GM13976 (cell line): ENCODE measurements around the gene ABCB11.

Source experiments
- DNase-seq: peaks from one replicate; pipeline ENCODE4 v3.0.0; 2012; ENCODE audit warnings: low spot score
- in situ Hi-C: fragments of 300-500 bp; cut with MboI; formaldehyde crosslinking; loops from one replicate; pipeline ENCODE4 v1.12.0; 2022; ENCODE audit warnings: low sequenced_read_pairs, mixed read lengths, inconsistent platforms; ENCODE audit not compliant: unreplicated experiment
- TF ChIP-seq, protein P1 (sequence below): IDR thresholded peaks from 2 replicates; pipeline ENCODE4 v1.5.1; 2012; ENCODE audit warnings: borderline replicate concordance, mild to moderate bottlenecking; ENCODE audit not compliant: insufficient read depth; ENCODE audit errors: extremely low read depth, missing control alignments, control extremely low read depth

ABCB11 gene

DNA sequence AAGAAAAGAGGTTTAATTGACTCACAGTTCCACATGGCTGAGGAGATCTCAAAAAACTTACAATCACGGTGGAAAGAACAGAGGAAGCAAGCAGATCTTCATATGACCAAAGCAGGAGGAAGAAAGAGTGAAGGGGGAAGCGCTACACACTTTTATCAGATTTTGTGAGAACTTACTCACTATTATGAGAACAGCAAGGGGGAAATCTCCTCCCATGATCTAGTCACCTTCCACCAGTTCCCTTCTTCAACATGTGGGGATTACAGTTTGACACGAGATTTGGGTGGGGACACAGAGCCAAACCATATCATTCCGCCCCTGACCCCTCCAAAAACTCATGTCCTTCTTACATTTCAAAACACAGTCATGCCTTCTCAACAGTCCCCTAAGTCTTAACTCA is 75.8 kb downstream of the ABCB11 start:
- in situ Hi-C loops, result loop anchor here (25.0 kb wide), 1 partner anchor 432 kb away; no protein-coding TSS in a partner anchor
- TF ChIP-seq, protein P1, sequence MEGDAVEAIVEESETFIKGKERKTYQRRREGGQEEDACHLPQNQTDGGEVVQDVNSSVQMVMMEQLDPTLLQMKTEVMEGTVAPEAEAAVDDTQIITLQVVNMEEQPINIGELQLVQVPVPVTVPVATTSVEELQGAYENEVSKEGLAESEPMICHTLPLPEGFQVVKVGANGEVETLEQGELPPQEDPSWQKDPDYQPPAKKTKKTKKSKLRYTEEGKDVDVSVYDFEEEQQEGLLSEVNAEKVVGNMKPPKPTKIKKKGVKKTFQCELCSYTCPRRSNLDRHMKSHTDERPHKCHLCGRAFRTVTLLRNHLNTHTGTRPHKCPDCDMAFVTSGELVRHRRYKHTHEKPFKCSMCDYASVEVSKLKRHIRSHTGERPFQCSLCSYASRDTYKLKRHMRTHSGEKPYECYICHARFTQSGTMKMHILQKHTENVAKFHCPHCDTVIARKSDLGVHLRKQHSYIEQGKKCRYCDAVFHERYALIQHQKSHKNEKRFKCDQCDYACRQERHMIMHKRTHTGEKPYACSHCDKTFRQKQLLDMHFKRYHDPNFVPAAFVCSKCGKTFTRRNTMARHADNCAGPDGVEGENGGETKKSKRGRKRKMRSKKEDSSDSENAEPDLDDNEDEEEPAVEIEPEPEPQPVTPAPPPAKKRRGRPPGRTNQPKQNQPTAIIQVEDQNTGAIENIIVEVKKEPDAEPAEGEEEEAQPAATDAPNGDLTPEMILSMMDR, result no peak
- DNase-seq, result no peak

DNA sequence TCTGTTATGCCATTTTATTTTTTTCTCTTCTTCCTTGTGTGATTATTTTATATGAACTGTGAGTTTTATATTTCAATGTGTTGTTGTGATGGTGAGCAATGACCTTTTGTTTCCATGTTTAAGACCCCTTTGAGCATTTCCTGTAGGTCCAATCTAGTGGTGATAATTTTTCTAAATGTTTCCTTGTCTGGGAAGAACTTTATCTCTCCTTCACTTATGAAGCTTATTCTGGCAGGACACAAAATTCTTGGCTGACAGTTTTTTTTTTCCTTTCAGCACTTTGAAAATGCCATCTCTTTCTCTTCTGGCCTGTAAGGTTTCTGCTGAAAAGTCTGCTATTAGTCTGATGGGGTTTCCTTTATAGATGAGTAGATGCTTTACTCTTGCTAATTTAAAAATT is 76.9 kb downstream of the ABCB11 start:
- in situ Hi-C loops, result loop anchor here (25.0 kb wide), 1 partner anchor 433 kb away; no protein-coding TSS in a partner anchor
- TF ChIP-seq, protein P1, result no peak
- no peak for DNase-seq

DNA sequence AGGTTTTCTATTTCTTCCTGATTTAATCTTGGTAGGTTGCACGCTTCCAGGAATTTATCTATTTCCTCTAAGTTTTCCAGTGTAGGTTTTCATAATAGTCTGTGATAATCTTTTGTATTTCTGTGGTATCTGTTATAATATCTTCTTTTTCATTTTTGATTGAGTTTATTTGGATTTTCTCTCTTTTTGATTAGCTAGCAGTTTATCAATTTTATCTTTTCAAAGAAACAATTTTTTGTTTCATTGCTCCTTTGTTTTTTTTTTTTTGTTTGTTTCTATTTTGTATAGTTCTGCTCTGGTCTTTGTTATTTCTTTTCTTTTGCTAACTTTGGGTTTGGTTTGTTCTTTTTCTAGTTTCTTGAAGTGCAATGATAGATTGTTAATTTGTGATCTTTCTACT is 78.7 kb downstream of the ABCB11 start:
- TF ChIP-seq, protein P1, result no peak
- no peak for DNase-seq
- in situ Hi-C loops, result loop anchor here (25.0 kb wide), 1 partner anchor 435 kb away; no protein-coding TSS in a partner anchor

DNA sequence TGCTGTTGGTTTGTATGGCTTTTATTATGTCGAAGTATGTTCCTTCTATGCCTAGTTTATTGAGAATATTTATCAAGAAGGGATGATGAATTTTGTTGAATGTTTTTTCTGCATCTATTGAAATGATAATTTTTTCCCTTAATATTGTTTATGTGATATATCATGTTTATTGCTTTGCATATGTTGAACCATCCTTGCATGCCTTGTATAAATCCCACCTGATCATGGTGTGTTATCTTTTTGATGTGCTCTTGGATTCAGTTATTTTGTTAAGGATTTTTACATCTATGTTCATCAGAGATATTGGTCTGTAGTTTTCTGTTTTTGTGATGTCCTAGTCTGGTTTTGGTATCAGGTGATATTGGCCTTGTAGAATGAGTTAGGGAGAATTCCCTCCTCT is 79.3 kb downstream of the ABCB11 start:
- DNase-seq, result no peak
- in situ Hi-C loops, result loop anchor here (25.0 kb wide), 1 partner anchor 435 kb away; no protein-coding TSS in a partner anchor
- TF ChIP-seq, protein P1, result no peak

DNA sequence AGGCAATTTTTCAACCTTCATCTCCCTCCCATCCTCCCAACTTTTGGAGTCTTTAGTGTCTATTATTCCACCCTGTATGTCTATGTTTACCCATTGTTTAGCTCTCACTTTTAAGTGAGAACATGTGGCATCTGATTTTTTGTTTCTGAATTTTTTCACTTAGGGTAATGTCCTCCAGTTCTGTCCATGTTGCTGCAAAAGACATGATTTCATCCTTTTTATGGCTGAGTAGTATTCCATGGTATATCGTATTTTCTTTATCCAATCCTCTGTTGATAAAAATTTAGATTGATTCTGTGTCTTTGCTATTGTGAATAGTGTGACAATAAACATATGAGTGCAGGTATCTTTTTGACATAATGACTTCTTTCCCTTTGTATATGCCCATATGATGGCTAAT is 81.8 kb downstream of the ABCB11 start:
- no peak for DNase-seq
- in situ Hi-C loops, result no loop called here
- TF ChIP-seq, protein P1, result no peak

DNA sequence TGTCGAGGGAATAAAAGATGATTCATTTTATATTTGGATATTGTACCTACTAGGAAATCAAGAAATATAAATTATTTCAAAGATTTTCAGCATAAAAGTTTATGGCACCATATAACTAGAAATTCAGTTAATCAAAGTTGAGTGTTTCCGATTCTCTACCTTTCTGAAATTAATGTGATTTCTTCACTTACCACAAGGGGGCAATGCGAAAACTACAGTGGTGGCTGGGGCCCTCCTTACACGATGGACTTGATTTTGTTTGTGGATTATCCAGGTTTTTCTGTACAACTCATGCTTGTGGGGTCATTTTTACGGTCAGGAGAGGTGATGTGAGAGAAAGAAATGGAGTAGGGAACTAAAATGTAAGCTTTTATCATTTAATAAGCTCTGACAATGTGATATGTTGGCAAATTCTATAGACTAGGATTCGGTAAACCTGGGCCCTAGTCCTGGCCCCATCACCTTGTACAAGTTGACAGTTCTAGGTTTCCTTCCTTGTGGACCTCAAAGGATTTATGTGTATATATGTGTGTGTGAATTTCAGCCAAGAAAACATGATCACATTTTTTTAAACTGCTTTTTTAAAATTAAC is 82.4 kb downstream of the ABCB11 start:
- DNase-seq, result no peak
- TF ChIP-seq, protein P1, result peak; percentile 42
- in situ Hi-C loops, result no loop called here
